ENCODE results near the gene SYT2.

SYT2 gene

GRCh38 chr1:202689493-202690342 is 20.5 kb downstream of the SYT2 start:
- in situ Hi-C loops (cut with MboI; ENCODE audit: low sequenced_read_pairs, unreplicated experiment) = no loop called here
- TF ChIP-seq, protein P1, sequence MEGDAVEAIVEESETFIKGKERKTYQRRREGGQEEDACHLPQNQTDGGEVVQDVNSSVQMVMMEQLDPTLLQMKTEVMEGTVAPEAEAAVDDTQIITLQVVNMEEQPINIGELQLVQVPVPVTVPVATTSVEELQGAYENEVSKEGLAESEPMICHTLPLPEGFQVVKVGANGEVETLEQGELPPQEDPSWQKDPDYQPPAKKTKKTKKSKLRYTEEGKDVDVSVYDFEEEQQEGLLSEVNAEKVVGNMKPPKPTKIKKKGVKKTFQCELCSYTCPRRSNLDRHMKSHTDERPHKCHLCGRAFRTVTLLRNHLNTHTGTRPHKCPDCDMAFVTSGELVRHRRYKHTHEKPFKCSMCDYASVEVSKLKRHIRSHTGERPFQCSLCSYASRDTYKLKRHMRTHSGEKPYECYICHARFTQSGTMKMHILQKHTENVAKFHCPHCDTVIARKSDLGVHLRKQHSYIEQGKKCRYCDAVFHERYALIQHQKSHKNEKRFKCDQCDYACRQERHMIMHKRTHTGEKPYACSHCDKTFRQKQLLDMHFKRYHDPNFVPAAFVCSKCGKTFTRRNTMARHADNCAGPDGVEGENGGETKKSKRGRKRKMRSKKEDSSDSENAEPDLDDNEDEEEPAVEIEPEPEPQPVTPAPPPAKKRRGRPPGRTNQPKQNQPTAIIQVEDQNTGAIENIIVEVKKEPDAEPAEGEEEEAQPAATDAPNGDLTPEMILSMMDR (IDR thresholded peaks at IDR 0.05; ENCODE audit: borderline replicate concordance, control extremely low read depth, extremely low read depth, insufficient read depth, missing control alignments) = no peak
- DNase-seq (ENCODE audit: low spot score) = no peak

GRCh38 chr1:202689082-202689481 is 21.2 kb downstream of the SYT2 start:
- in situ Hi-C loops (cut with MboI; ENCODE audit: low sequenced_read_pairs, unreplicated experiment) = no loop called here
- TF ChIP-seq, protein P1 (IDR thresholded peaks at IDR 0.05; ENCODE audit: borderline replicate concordance, control extremely low read depth, extremely low read depth, insufficient read depth, missing control alignments) = no peak
- DNase-seq (ENCODE audit: low spot score) = no peak

GRCh38 chr1:202688401-202688800 is 21.9 kb downstream of the SYT2 start:
- in situ Hi-C loops (cut with MboI; ENCODE audit: low sequenced_read_pairs, unreplicated experiment) = no loop called here
- TF ChIP-seq, protein P1 (IDR thresholded peaks at IDR 0.05; ENCODE audit: borderline replicate concordance, control extremely low read depth, extremely low read depth, insufficient read depth, missing control alignments) = no peak
- DNase-seq (ENCODE audit: low spot score) = no peak

DNA sequence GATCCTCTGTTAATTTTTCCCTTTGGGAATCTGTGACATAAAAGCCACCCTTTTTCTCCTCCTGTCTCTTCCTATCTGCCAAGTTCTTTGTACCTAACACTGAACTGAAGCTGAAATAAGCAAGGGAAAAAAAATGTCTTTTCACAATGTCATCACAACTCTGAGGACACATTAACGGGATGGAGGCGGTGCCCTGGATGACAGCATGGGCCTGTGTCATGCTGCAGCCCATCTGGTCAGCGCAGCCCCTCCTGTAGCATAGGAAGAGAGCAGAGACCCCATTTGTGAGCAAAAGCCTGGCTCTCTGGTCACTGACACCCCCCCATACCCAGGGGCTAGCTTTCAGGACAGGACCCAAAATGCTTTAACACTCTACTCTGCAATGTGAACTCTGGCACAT is 22.5 kb downstream of the SYT2 start:
- no peak for DNase-seq (ENCODE audit: low spot score)
- TF ChIP-seq, protein P1 (IDR thresholded peaks at IDR 0.05; ENCODE audit: borderline replicate concordance, control extremely low read depth, extremely low read depth, insufficient read depth, missing control alignments) = no peak
- in situ Hi-C loops (cut with MboI; ENCODE audit: low sequenced_read_pairs, unreplicated experiment) = no loop called here

DNA sequence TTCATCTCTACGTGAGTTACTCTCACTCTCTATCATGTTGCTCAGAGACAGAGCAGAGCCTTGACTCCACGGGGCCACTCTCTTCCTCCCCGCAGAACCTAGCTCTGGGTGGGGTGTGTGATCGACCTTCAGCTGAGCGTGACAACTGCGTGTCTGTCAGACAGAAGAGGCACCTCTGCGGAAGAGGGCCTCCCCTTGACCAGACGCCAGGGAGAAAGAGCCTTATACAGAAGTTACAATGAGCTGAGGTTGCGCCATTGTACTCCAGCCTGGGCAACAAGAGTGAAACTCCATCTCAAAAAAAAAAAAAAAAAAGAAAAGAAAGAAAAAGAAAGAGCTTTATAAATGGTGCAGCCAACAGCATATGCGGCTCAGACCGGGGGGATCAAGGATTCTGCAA is 22.9 kb downstream of the SYT2 start:
- TF ChIP-seq, protein P1 (IDR thresholded peaks at IDR 0.05; ENCODE audit: borderline replicate concordance, control extremely low read depth, extremely low read depth, insufficient read depth, missing control alignments) = no peak
- no peak for DNase-seq (ENCODE audit: low spot score)
- in situ Hi-C loops (cut with MboI; ENCODE audit: low sequenced_read_pairs, unreplicated experiment) = no loop called here

DNA sequence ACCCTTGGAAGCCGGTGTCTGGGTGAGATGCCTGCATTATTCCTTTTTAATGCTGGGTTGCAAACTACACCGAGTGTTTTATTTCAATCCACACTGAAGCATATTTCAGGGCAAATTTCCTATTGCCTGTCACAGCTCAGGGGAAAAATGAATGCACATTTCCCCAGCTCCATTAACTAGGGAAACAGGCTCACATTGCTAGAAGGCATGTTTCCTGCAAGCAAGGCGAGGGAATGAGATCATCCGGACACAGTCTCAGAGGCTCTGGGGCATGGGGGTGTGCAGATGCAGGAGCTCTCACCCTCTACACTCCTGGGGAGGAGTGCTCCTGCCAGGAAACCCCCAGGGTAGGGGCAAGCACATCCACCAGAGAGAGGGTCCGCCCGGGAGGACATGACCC is 24.6 kb downstream of the SYT2 start:
- TF ChIP-seq, protein P1 (IDR thresholded peaks at IDR 0.05; ENCODE audit: borderline replicate concordance, control extremely low read depth, extremely low read depth, insufficient read depth, missing control alignments) = no peak
- no peak for DNase-seq (ENCODE audit: low spot score)
- in situ Hi-C loops (cut with MboI; ENCODE audit: low sequenced_read_pairs, unreplicated experiment) = no loop called here
